HL-60 (cell line): Measurements from ENCODE around the gene URB2.

Source experiments
- DNase-seq, 2 experiments: peaks; one replicate each; pipeline ENCODE4 v3.0.0-alpha.2; 2010 to 2020; ENCODE audit warnings: low read depth in 1 of 2, low spot score in 1 of 2
- H3K27ac ChIP-seq: fragments of 250-450 bp; sonication (Bioruptor Pico); replicated peaks from 2 replicates; pipeline ENCODE4 v1.5.1; 2020; ENCODE audit warnings: mild to moderate bottlenecking, moderate library complexity
- H3K27me3 ChIP-seq: fragments of 250-450 bp; sonication (Bioruptor Pico); 2 replicates; pipeline ENCODE4 v1.5.1; 2021; ENCODE audit warnings: mild to moderate bottlenecking, moderate library complexity; ENCODE audit not compliant: insufficient read depth, poor library complexity, severe bottlenecking
- H3K4me3 ChIP-seq: replicated peaks from 2 replicates; pipeline ENCODE4 v1.5.1; 2011; ENCODE audit warnings: mild to moderate bottlenecking, control low read depth, low read length; ENCODE audit not compliant: insufficient read depth
- CTCF ChIP-seq: IDR thresholded peaks from one replicate; pipeline ENCODE4 v1.5.1; 2011; ENCODE audit warnings: low read length, control low read depth, inconsistent platforms; ENCODE audit not compliant: insufficient read depth
- GABPA ChIP-seq: IDR thresholded peaks from 2 replicates; pipeline ENCODE4 v1.6.1; 2012; ENCODE audit warnings: low read depth
- POLR2AphosphoS5 ChIP-seq: IDR thresholded peaks from 2 replicates; pipeline ENCODE4 v1.6.1; 2012; ENCODE audit warnings: low read depth
- REST ChIP-seq: IDR thresholded peaks from 2 replicates; pipeline ENCODE4 v1.6.1; 2012; ENCODE audit warnings: low read depth; ENCODE audit not compliant: insufficient replicate concordance
- SPI1 ChIP-seq: IDR thresholded peaks from 2 replicates; pipeline ENCODE4 v1.6.1; 2012; ENCODE audit warnings: low read depth, mild to moderate bottlenecking, borderline replicate concordance

URB2 gene

GRCh38 chr1:229596925-229597699 lies 28.9 kb upstream of the URB2 start:
- Histone ChIP-seq H3K27ac (no peak overlapping the region), H3K27me3 (no peaks in the 10 kb centered on the region), H3K4me3 (no peak overlapping the region)
- DNase-seq: no peak
- TF ChIP-seq GABPA (no peak), POLR2AphosphoS5 (no peak), CTCF (no peak), SPI1 (no peak), REST (no peak)

- DNase-seq: no peak
- no peak overlapping the region for H3K4me3 ChIP-seq
- no peak overlapping the region for H3K27ac ChIP-seq
- TF ChIP-seq REST: no peak
- TF ChIP-seq GABPA: no peak
- no peak for TF ChIP-seq CTCF
- TF ChIP-seq POLR2AphosphoS5: no peak
- TF ChIP-seq SPI1: no peak
- H3K27me3 ChIP-seq: no peaks in the 10 kb centered on the region
Observed at GRCh38 chr1:229597877-229598276, 28.2 kb upstream of the URB2 start.

GRCh38 chr1:229599218-229599954 lies 26.7 kb upstream of the URB2 start:
- H3K27ac ChIP-seq: no peak overlapping the region
- no peak for DNase-seq
- no peaks in the 10 kb centered on the region for H3K27me3 ChIP-seq
- H3K4me3 ChIP-seq: no peak overlapping the region
- no peak for TF ChIP-seq SPI1
- TF ChIP-seq REST: no peak
- TF ChIP-seq CTCF: no peak
- no peak for TF ChIP-seq GABPA
- no peak for TF ChIP-seq POLR2AphosphoS5
